IPS-11a (cell line): ENCODE measurements around the gene MOV10.
"Not testable (repeated sequence)": the region's sequence is repeated elsewhere in the genome, so short reads cannot be mapped to it uniquely, and the experiment has no call there.

ENCODE experiments used
- H3K4me3 ChIP-seq: one replicate; pipeline ENCODE4 v1.5.1; 2013; ENCODE audit warnings: low read depth, low read length, control low read depth

MOV10 gene

DNA sequence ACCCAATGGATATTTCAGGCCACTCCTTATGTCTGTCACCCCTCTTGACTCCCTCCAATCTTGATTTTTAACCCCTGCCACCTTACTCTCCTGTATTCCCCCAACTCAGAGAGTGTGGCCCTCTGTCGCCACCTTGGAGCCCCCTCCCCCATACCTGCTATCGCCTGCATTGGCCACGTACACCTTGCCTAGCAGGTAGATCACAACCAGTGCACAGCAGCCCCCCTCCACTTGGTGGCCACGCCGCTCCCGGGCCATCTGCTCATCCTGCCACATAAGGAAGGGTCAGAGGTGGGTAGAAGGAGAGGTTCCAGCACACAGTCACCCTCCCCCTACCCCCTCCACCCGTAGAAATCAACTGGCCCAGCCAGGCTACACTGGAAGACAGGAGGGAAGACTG is 37.7 kb downstream of the MOV10 start:
- H3K4me3 ChIP-seq: no peak overlapping the region

GRCh38 chr1:112712701-112713128 is 38.3 kb downstream of the MOV10 start:
- H3K4me3 ChIP-seq: no peak overlapping the region

DNA sequence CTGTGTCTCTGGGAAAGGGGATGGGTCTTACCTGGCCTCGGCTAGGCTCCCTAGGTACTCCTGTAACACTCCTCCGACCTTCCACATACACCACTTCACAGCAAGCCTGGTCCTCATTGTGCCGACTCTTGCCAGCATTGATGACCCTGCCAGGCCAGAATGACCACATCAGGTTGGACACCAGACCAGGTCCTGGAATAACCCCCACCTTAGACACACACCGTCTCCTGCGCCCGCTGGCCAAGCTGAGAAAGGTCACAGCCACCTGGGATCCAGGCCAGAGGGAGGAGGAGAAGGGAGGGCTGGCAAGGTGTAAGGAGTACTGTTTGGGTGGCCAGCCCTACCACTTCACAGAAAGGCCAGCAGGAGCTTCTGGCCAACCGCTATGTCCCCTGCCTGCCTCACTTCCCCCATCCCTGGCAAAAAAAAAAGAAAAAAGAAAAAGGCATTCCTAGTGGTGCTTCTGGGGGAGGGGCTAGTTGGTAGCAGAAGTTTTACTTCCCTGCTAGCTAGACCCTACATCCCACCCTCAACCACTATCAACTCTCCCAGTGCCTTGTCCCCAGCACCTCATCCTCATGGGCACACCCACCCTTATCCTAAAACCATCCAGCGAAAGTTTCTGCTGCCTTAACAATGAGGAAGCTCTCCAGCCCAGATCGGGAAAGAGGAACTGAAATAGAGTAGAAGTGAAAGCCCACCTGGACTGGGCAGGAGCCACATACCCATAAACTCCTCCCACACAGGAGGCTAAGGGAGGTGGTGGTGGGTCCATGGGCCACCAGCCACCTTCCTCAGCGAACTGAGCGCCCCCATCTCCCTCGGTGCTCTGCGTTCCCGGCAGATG is 39.2 kb downstream of the MOV10 start:
- peak overlapping the region; percentile 65 for H3K4me3 ChIP-seq

DNA sequence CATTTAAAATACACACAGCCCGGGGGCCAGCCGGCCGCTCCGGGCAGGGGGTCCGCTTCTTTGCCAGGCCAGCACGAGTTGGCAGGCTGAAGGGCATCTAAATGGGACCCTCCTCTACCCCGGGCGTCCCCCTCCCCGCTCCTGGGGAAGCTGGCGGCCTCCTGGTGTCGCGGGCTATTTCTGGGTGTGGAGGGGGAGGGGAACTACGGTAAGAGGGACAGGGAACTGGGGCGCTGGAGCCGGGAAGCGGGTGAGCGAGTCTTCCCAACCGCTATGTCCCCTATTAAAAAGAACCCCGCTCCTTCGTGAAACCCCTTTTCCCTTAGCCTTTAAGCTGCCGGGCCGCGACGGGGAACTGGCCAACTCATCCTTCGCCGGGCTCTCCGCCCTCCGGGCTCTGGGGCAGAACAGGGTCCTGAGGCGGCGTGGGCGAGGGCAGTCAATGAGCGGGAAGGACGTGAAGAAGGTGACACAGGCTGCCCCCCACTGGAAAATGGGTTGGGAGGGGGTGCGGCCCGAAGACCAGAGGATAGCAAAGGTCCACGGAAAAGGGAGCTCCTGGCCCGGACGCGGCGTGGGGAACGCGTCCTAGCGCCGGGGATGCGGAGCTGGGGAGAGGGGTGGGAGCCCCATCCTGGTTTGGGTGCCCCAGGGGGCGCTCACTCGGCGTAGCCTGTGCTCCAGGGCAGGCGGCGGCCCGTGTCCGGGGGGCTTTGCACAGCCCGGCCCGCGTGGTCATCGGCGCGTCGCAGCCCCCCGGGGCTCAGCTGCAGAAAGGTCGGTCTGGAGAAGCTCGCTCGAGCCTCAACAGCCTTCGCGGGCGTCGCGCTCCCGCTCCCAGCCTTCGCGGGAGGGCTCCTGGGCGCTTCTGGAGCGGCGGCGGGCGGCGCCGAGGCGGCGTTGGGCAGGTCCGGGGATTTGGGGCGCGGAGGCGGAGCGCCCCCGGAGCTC is 40.1 kb downstream of the MOV10 start:
- H3K4me3 ChIP-seq: peak overlapping the region; percentile 65

- H3K4me3 ChIP-seq: peak within 1 kb of the TSS; percentile 65
Measured at GRCh38 chr1:112715264-112716053, 41.0 kb downstream of the MOV10 start, which contains the start of gene PPM1J. Gene PPM1J, minus strand, starts transcription at chr1:112715332. Its CDS starts 31 bp downstream, at chr1:112715301.

- peak overlapping the region; percentile 56 for H3K4me3 ChIP-seq
Measured at GRCh38 chr1:112716133-112716720, 41.8 kb downstream of the MOV10 start.

DNA sequence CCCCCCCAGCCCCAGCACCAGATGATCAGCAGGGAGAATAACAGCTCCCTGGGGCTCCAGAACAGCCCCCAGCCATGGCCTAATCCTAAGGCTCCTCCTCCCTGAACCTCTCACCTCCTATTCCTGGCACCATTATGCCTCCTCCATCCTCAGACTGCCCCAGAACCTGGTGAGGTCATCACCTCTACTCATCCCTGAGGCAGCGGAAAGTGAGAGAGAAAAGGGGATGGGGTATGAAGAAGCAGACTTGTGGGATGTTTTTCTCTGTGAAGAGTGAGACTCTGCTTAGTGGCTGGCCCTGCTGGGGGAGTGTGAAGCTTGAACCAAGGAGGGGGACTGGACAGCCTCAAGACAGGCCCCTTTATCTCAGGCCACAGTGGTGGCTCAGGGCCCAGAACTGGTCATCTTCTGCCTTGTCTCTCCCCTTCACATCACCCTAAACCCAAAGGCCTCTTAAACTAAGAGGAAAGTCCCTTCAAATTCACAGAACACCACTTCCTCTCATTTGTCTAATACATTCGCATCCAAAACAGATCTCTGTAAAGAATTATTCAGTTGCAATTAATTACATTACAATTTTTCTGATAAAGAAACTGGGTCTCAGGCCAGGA is 42.9 kb downstream of the MOV10 start:
- no peak overlapping the region for H3K4me3 ChIP-seq

GRCh38 chr1:112718691-112719418 is 44.4 kb downstream of the MOV10 start:
- H3K4me3 ChIP-seq: no peak overlapping the region

DNA sequence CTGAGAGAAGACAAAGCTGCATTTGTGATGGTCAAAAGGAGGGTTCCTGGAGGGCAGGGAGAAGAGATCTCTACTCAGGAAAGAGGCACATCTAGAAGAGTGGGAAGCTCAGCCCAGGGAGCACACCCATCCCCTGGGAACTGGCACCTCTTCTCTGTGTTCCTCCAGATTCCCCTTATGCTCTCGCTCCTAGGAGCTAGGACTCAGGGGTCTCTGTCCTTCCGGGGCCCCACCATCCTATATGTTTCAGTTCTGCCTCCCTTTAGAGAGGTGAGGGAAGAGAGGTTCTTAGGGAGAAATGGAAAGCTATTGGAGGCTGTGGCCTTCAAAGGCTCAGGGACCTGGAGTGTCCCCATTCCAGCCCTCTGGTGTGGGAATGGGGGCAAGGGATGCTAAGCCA is 45.2 kb downstream of the MOV10 start:
- H3K4me3 ChIP-seq: no peak overlapping the region

- H3K4me3 ChIP-seq: no peak overlapping the region
Measured at GRCh38 chr1:112720800-112721199, 46.3 kb downstream of the MOV10 start.

GRCh38 chr1:112721294-112721693 is 46.8 kb downstream of the MOV10 start:
- not testable (repeated sequence) for H3K4me3 ChIP-seq

DNA sequence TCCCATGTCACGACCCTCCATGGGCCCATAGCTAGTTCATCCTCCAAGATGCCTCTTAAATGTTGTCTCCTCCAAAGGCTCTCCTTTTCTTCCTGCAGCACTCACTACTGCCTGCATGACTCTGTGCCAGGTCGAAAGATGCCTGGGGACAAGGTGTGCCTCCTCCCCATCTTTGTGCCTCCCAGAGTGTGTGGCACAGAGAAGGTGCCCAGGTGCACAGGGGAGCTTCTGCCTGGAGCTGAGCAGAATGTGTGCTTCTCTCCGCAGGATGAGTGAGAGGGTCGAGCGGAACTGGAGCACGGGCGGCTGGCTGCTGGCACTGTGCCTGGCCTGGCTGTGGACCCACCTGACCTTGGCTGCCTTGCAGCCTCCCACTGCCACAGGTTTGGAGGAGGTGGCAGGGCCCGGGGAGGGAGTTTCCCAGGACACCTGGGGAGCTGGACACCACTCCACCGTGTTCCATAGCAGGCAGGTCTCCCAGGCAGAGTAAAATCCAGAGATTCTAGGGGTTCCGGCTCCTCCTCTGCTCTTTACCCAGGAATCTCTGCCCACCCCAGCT is 47.6 kb downstream of the MOV10 start:
- no peak overlapping the region for H3K4me3 ChIP-seq

DNA sequence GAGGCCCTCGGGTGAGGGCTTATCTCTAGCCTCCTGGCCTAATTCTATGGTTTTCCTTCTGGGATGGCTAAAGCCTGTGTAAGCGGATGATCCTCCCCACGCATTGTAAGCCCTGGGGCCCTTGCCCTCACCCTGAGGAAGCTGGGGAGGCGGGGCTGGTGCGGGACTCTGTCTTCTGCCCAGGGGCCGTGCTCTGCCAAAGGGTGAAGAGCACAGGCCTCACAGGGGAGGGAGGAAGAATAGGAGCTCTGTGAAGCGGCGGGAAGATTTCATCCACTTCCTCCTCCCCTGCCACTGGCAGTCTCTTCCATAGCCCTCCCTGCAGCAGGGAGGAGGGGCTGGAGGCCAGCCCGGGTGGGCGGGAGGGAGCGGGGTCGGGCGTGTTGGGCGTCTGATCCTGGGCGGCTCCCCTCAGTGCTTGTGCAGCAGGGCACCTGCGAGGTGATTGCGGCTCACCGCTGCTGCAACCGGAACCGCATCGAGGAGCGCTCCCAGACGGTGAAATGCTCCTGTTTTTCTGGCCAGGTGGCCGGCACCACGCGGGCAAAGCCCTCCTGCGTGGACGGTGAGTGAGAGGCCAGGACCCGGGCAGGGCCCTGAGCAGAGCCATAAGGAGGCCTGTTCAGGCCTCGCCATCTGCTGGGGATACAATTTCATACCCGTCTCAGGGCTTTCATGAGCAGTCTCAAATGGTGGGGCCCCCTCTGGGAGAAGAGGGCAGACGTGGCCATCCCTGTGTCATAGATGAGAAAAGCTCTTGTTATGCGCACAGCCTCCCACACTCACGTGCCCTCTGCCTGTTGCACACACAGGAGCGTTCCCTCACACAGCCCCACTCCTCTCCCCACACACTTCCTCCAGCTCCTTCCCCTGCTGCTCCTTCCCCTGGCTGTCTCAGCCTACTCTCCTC is 48.4 kb downstream of the MOV10 start:
- H3K4me3 ChIP-seq: no peak overlapping the region

- no peak overlapping the region for H3K4me3 ChIP-seq
Measured at GRCh38 chr1:112723511-112723839, 49.0 kb downstream of the MOV10 start.

GRCh38 chr1:112724240-112724639 is 49.8 kb downstream of the MOV10 start:
- not testable (repeated sequence) for H3K4me3 ChIP-seq

- H3K4me3 ChIP-seq: no peak overlapping the region
Measured at GRCh38 chr1:112727716-112728115, 53.3 kb downstream of the MOV10 start.

GRCh38 chr1:112728306-112728971 is 54.0 kb downstream of the MOV10 start:
- H3K4me3 ChIP-seq: not testable (repeated sequence)

DNA sequence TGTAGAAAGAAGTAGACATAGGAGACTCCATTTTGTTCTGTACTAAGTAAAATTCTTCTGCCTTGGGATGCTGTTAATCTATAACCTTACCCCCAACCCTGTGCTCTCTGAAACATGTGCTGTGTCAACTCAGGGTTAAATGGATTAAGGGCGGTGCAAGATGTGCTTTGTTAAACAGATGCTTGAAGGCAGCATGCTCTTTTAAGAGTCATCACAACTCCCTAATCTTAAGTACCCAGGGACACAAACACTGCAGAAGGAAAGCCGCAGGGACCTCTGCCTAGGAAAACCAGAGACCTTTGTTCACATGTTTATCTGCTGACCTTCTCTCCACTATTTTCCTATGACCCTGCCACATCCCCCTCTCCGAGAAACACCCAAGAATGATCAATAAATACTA is 54.6 kb downstream of the MOV10 start:
- H3K4me3 ChIP-seq: not testable (repeated sequence)
